Colonic mucosa (tissue), 4 donors: Measurements from ENCODE around the gene GRIP1. TPM values are rescaled to one million over a fixed set of nuclear protein-coding genes. Genes with fewer than 3 reads are reported as not detected.

ENCODE experiments used
- DNase-seq: peaks from one replicate; pipeline ENCODE4 v3.0.0-alpha.2; 2020
- H3K27ac ChIP-seq: fragments of 200-600 bp; one replicate; pipeline ENCODE4 v1.8.0; 2021
- H3K27me3 ChIP-seq: fragments of 200-600 bp; one replicate; pipeline ENCODE4 v1.8.0; 2021
- H3K36me3 ChIP-seq: fragments of 200-600 bp; one replicate; pipeline ENCODE4 v1.8.0; 2021
- H3K4me1 ChIP-seq: fragments of 200-600 bp; one replicate; pipeline ENCODE4 v1.8.0; 2021; ENCODE audit warnings: mild to moderate bottlenecking
- H3K4me3 ChIP-seq: fragments of 200-600 bp; one replicate; pipeline ENCODE4 v1.8.0; 2021
- H3K9ac ChIP-seq, 2 donors: one replicate each; pipeline ENCODE4 v1.7.0; 2013; ENCODE audit warnings: control low read depth in 2 of 2, low read depth in 2 of 2, low read length in 2 of 2
- H3K9me3 ChIP-seq: fragments of 200-600 bp; one replicate; pipeline ENCODE4 v1.8.0; 2021
- intact Hi-C: fragments of 100-400 bp; cut with DNase I; formaldehyde crosslinking; loops from one replicate; pipeline ENCODE4 v1.14.1; 2022
- total RNA-seq, 2 donors: library from RNA; stranded (reverse); fragmentation: NEBNext Ultra II Directional in 1 of 2; extraction: Animal tissue kit (Norgen Biotek cat#: 25700) in 1 of 2; gene quantifications; one replicate each; pipeline ENCODE4 v1.2.1, GENCODE V29; 2021
- TF ChIP-seq, protein P1 (sequence below): fragments of 200-600 bp; IDR thresholded peaks from one replicate; pipeline ENCODE4 v1.8.0; 2022; ENCODE audit warnings: antibody characterized with exemption, mild to moderate bottlenecking
- donor health status: healthy.
- donor health status: DM: no; HTN: no; CAD: no.
- donor health status: DM: no; HTN: no; CAD: no.

Gene GRIP1
- total RNA-seq, 2 donors from 2014 or later: 3.7 to 6.2 TPM

DNA sequence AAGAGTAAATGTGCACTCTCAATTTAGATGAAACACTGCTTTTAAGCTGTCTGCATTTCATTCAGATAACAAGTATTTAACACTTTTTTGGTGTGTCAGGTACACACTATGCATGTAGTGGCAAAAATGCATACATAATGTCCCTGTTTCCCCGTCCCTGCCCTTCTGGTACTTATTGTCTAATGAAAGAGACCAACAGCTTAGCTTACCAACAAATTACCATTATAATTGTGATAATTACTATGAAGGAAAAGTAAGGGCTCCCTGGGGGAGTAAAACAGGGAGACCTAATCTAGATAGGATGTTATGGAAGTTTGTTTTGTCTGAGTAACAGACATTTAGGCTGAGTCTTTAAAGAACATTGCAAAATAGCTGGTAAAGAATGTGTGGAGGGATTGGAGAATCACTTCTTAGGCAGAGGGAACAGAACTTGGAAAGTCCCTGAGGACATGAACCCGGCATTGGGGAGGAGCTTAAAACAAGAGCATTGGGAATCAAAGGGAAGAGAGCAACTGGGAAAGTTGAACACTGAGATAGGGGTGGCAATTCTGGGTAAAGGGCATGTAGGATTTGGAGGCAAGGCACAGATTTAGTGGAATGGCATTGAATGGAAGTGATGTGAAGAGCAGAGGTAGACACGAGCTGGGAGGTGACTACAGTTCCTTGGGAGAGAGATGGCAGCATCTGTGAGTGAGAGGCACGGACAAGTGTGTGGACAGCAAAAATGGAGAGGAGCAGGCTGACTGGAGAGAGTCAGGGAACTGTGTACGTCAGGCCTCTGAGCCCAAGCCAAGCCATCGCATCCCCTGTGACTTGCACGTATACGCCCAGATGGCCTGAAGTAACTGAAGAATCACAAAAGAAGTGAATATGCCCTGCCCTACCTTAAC lies 181.6 kb downstream of the GRIP1 start:
- TF ChIP-seq, protein P1, sequence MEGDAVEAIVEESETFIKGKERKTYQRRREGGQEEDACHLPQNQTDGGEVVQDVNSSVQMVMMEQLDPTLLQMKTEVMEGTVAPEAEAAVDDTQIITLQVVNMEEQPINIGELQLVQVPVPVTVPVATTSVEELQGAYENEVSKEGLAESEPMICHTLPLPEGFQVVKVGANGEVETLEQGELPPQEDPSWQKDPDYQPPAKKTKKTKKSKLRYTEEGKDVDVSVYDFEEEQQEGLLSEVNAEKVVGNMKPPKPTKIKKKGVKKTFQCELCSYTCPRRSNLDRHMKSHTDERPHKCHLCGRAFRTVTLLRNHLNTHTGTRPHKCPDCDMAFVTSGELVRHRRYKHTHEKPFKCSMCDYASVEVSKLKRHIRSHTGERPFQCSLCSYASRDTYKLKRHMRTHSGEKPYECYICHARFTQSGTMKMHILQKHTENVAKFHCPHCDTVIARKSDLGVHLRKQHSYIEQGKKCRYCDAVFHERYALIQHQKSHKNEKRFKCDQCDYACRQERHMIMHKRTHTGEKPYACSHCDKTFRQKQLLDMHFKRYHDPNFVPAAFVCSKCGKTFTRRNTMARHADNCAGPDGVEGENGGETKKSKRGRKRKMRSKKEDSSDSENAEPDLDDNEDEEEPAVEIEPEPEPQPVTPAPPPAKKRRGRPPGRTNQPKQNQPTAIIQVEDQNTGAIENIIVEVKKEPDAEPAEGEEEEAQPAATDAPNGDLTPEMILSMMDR: no peak
- no peaks in the 10 kb centered on the region for H3K4me1 ChIP-seq
- H3K27me3 ChIP-seq: no peaks in the 10 kb centered on the region
- no peak for DNase-seq
- H3K27ac ChIP-seq: no peak overlapping the region
- no peak overlapping the region for H3K4me3 ChIP-seq
- intact Hi-C loops: no loop called here
- H3K9ac ChIP-seq: no peak overlapping the region
- H3K9me3 ChIP-seq: no peaks in the 10 kb centered on the region
- no peaks in the 10 kb centered on the region for H3K36me3 ChIP-seq

DNA sequence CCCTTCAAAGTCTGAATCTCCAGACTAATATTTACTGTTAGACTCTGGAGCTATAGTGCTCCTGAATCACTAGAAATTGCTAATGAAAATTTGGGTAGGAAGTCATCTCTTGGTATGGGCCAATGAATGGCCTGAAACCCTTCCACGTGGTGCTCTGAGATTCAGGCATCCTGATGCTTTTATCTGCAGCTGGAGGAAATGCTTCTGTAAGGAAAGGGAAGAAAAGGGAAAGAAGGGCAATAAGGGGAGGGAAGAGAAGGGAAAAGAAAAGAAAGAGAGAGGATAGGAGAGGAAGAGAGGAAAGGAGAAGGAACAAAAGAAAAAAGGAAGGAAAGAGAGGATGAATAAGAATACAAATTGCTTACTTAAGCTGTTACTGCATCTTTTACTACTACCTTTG lies 182.3 kb downstream of the GRIP1 start:
- no peaks in the 10 kb centered on the region for H3K4me1 ChIP-seq
- H3K4me3 ChIP-seq: no peak overlapping the region
- H3K36me3 ChIP-seq: no peaks in the 10 kb centered on the region
- intact Hi-C loops: no loop called here
- no peak for DNase-seq
- H3K9ac ChIP-seq: no peak overlapping the region
- H3K9me3 ChIP-seq: no peaks in the 10 kb centered on the region
- no peak overlapping the region for H3K27ac ChIP-seq
- TF ChIP-seq, protein P1: no peak
- H3K27me3 ChIP-seq: no peaks in the 10 kb centered on the region

DNA sequence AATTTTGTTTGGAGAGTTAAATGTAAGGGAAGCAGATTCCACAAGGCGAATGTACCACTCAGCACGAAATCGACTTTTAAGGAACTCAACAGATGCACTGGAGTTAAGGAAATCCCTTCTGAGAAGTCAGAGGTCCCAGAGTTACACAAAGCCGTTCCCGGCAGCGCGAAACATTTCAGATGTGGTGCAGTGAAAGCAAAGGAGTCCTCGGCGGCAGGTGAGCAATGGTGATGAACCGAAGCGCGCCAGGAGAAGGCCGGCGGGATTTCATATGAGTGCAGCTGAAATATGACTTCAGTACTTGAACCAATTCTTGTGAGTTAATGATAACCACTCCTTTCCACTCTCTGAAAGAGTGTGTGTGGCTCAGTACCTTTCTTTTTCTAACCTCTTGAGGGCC lies 183.2 kb downstream of the GRIP1 start:
- Histone ChIP-seq H3K4me1 (no peaks in the 10 kb centered on the region), H3K4me3 (no peak overlapping the region)
- intact Hi-C loops: no loop called here

DNA sequence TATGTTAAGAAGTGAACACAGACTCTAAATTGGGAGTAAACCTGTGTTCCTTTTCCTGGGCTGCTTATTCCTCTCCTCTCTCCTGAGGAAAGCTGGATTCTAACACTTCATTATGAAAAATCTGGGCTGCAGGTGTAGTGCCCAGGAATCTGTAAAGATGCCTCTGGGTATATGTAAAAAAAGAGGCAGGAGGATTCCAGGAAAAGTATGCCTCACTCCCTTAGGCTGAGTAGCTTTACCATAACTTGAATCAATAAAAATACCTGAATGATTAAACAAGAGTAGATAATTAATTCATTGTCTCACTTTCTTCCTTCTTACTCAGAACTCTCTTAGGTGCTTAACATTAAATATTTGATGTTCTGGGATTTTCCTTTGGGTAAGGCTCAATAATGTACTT lies 185.1 kb downstream of the GRIP1 start:
- no peak for DNase-seq
- Histone ChIP-seq H3K9ac (no peak overlapping the region), H3K9me3 (no peaks in the 10 kb centered on the region), H3K36me3 (no peaks in the 10 kb centered on the region), H3K4me3 (no peak overlapping the region), H3K27ac (no peak overlapping the region), H3K4me1 (no peaks in the 10 kb centered on the region), H3K27me3 (no peaks in the 10 kb centered on the region)
- intact Hi-C loops: no loop called here
- TF ChIP-seq, protein P1: no peak

More for the DNA sequence above, 183.2 kb downstream of the GRIP1 start:
- Histone ChIP-seq H3K27me3 (no peaks in the 10 kb centered on the region), H3K9me3 (no peaks in the 10 kb centered on the region), H3K36me3 (no peaks in the 10 kb centered on the region), H3K27ac (no peak overlapping the region), H3K9ac (no peak overlapping the region)
- DNase-seq: no peak
- TF ChIP-seq, protein P1: no peak

DNA sequence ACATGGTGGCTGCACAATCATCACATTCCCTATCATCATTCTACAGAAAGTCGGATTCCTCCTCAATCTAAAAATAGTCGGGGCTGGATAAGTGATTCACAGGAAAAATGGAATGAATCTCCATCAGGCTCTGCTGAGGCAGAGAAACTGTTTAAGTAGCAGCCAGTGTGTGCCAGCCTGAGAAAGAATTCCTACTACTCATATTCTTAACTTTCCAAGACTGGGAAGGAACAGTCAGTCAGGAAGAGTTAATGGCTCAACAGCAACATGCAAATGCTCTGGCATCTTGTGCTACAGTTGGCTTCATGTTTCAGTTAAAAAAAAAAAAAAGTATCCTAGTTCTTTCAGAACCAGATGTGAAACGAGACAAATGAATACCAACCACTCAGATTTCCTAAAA lies 187.0 kb downstream of the GRIP1 start:
- Histone ChIP-seq H3K4me1 (no peaks in the 10 kb centered on the region), H3K9me3 (no peaks in the 10 kb centered on the region), H3K36me3 (no peaks in the 10 kb centered on the region), H3K27ac (no peak overlapping the region), H3K4me3 (no peak overlapping the region), H3K9ac (no peak overlapping the region), H3K27me3 (no peaks in the 10 kb centered on the region)
- TF ChIP-seq, protein P1: no peak
- no peak for DNase-seq
- intact Hi-C loops: no loop called here
